NCI-H2081 treated with DMSO at 0.1 percent for 48 hours (cell line): Measurements from ENCODE around the gene KIF18B.

ENCODE experiments used
- DNase-seq: peaks from one replicate; lab custom pipeline; 2025; lab: John Stamatoyannopoulos, UW

KIF18B gene

GRCh38 chr17:44919411-44919810 lies 28.2 kb downstream of the KIF18B start:
- DNase-seq, result no peak

GRCh38 chr17:44918006-44918405 lies 29.6 kb downstream of the KIF18B start:
- DNase-seq, result no peak

- no peak for DNase-seq
Observed at GRCh38 chr17:44917456-44917855, 30.1 kb downstream of the KIF18B start.

GRCh38 chr17:44916781-44917241 lies 30.8 kb downstream of the KIF18B start:
- no peak for DNase-seq

- no peak for DNase-seq
Observed at GRCh38 chr17:44915862-44916780, 31.5 kb downstream of the KIF18B start.

- no peak for DNase-seq
Observed at GRCh38 chr17:44915321-44915726, 32.2 kb downstream of the KIF18B start, which contains the start of gene GFAP. TSS of gene GFAP (minus strand) at chr17:44915500. CDS start at chr17:44915486, 14 bp downstream.

GRCh38 chr17:44914698-44915271 lies 32.8 kb downstream of the KIF18B start:
- no peak for DNase-seq

- no peak for DNase-seq
Observed at GRCh38 chr17:44914148-44914547, 33.4 kb downstream of the KIF18B start.

GRCh38 chr17:44913676-44914075 lies 33.9 kb downstream of the KIF18B start:
- no peak for DNase-seq

GRCh38 chr17:44912763-44913544 lies 34.6 kb downstream of the KIF18B start:
- DNase-seq, result no peak

GRCh38 chr17:44911133-44912001 lies 36.2 kb downstream of the KIF18B start:
- DNase-seq, result no peak

- no peak for DNase-seq
Observed at GRCh38 chr17:44910231-44911106, 37.1 kb downstream of the KIF18B start.

- DNase-seq, result no peak
Observed at GRCh38 chr17:44909681-44910144, 37.9 kb downstream of the KIF18B start.

GRCh38 chr17:44908761-44909326 lies 38.7 kb downstream of the KIF18B start:
- DNase-seq, result no peak

- DNase-seq, result no peak
Observed at GRCh38 chr17:44907729-44908470, 39.7 kb downstream of the KIF18B start.

- DNase-seq, result no peak
Observed at GRCh38 chr17:44906763-44907728, 40.5 kb downstream of the KIF18B start.

- no peak for DNase-seq
Observed at GRCh38 chr17:44906010-44906646, 41.4 kb downstream of the KIF18B start.
